ENCODE data around the gene ATP5F1E. TPM values are rescaled to one million over a fixed set of nuclear protein-coding genes. Genes with fewer than 3 reads are reported as not detected.
"Not testable (repeated sequence)": the region's sequence is repeated elsewhere in the genome, so short reads cannot be mapped to it uniquely, and the experiment has no call there.

ATP5F1E gene
- total RNA-seq, 2 donors from 2014 or later = 16.2 to 16.6 TPM

GRCh38 chr20:59014680-59015389 lies 17.3 kb downstream of the ATP5F1E start:
- Histone ChIP-seq H3K27me3 (no peaks in the 10 kb centered on the region), H3K27ac (no peak overlapping the region), H3K36me3 (replicated peaks in 1 of 2; ENCODE audit: insufficient read depth in 1 of 2, low read depth in 2 of 2) (no peaks in the 10 kb centered on the region), H3K4me3 (no peak overlapping the region), H3K4me1 (peaks cover 11% of the 10 kb centered on the region), H3K9me3 (no peaks in the 10 kb centered on the region)
- TF ChIP-seq CTCF (IDR thresholded peaks at IDR 0.05) (no peak), POLR2A (IDR thresholded peaks at IDR 0.05) (no peak)
- ATAC-seq (no peak), DNase-seq (no peak)
- WGBS, 2 donors = 70 to 82% methylated on average over 8 to 17 of the region's 17 CpGs
- intact Hi-C loops (cut with DNase I) = no loop called here

GRCh38 chr20:59013959-59014608 lies 18.1 kb downstream of the ATP5F1E start:
- no peaks in the 10 kb centered on the region for H3K36me3 ChIP-seq (replicated peaks in 1 of 2; ENCODE audit: insufficient read depth in 1 of 2, low read depth in 2 of 2)
- no peak overlapping the region for H3K27ac ChIP-seq
- DNase-seq (no peak), ATAC-seq (no peak)
- intact Hi-C loops (cut with DNase I) = no loop called here
- no peaks in the 10 kb centered on the region for H3K27me3 ChIP-seq
- no peaks in the 10 kb centered on the region for H3K9me3 ChIP-seq
- no peak overlapping the region for H3K4me3 ChIP-seq
- H3K4me1 ChIP-seq = peaks cover 11% of the 10 kb centered on the region
- no peak for TF ChIP-seq POLR2A (IDR thresholded peaks at IDR 0.05)
- TF ChIP-seq CTCF (IDR thresholded peaks at IDR 0.05) = no peak
- 68 to 71% methylated on average over 13 of the region's 13 CpGs for WGBS, 2 donors

- DNase-seq = no peak
- no peak for ATAC-seq
- 80 to 83% methylated on average over 15 to 17 of the region's 17 CpGs for WGBS, 2 donors
- peaks cover 11% of the 10 kb centered on the region for H3K4me1 ChIP-seq
- no peaks in the 10 kb centered on the region for H3K36me3 ChIP-seq (replicated peaks in 1 of 2; ENCODE audit: insufficient read depth in 1 of 2, low read depth in 2 of 2)
- H3K27ac ChIP-seq = no peak overlapping the region
- no peaks in the 10 kb centered on the region for H3K9me3 ChIP-seq
- H3K27me3 ChIP-seq = no peaks in the 10 kb centered on the region
- no peak overlapping the region for H3K4me3 ChIP-seq
- TF ChIP-seq CTCF (IDR thresholded peaks at IDR 0.05) (no peak), POLR2A (IDR thresholded peaks at IDR 0.05) (no peak)
- intact Hi-C loops (cut with DNase I) = no loop called here
Observed at GRCh38 chr20:59013031-59013951, 18.8 kb downstream of the ATP5F1E start.

- ATAC-seq; H3K27ac ChIP-seq; H3K36me3 ChIP-seq (replicated peaks in 1 of 2; ENCODE audit: insufficient read depth in 1 of 2, low read depth in 2 of 2); H3K27me3 ChIP-seq; H3K9me3 ChIP-seq; intact Hi-C loops (cut with DNase I); DNase-seq; H3K4me3 ChIP-seq: not testable (repeated sequence)
- H3K4me1 ChIP-seq = peaks cover 16% of the 10 kb centered on the region
- 90 to 95% methylated on average over 3 of the region's 3 CpGs for WGBS, 2 donors
Observed at GRCh38 chr20:59011874-59012157, 20.3 kb downstream of the ATP5F1E start.
